Glutamatergic neuron (in vitro differentiated cells): ENCODE data around the gene SRRM3. TPM values are rescaled to one million over a fixed set of nuclear protein-coding genes. Genes with fewer than 3 reads are reported as not detected.
"Not testable (repeated sequence)": the region's sequence is repeated elsewhere in the genome, so short reads cannot be mapped to it uniquely, and the experiment has no call there.

Source experiments
- DNase-seq: peaks from one replicate; pipeline ENCODE4 v3.0.0; 2022
- H3K27ac Mint-ChIP-seq: one replicate; pipeline ENCODE4 v1.8.0; 2020; ENCODE audit warnings: mild to moderate bottlenecking, mixed read lengths, inconsistent platforms; ENCODE audit not compliant: unreplicated experiment
- H3K27me3 Mint-ChIP-seq: one replicate; pipeline ENCODE4 v1.8.0; 2020; ENCODE audit warnings: mild to moderate bottlenecking, moderate library complexity, mixed read lengths, inconsistent platforms; ENCODE audit not compliant: unreplicated experiment
- H3K36me3 Mint-ChIP-seq: one replicate; pipeline ENCODE4 v1.8.0; 2020; ENCODE audit warnings: mild to moderate bottlenecking, mixed read lengths, inconsistent platforms; ENCODE audit not compliant: unreplicated experiment
- H3K4me1 Mint-ChIP-seq: one replicate; pipeline ENCODE4 v1.8.0; 2020; ENCODE audit warnings: mild to moderate bottlenecking, low read depth, mixed read lengths, inconsistent platforms; ENCODE audit not compliant: unreplicated experiment
- H3K4me3 Mint-ChIP-seq: one replicate; pipeline ENCODE4 v1.8.0; 2020; ENCODE audit warnings: mild to moderate bottlenecking, mixed read lengths, inconsistent platforms; ENCODE audit not compliant: unreplicated experiment
- H3K9me3 Mint-ChIP-seq: one replicate; pipeline ENCODE4 v1.8.0; 2020; ENCODE audit warnings: mild to moderate bottlenecking, moderate library complexity, mixed read lengths, inconsistent platforms; ENCODE audit not compliant: unreplicated experiment
- CTCF ChIP-seq: fragments of 200-600 bp; sonication (generic); IDR thresholded peaks from one replicate; pipeline ENCODE4 v1.5.0; 2021; ENCODE audit not compliant: partially characterized antibody, unreplicated experiment
- total RNA-seq: library from RNA; stranded (reverse); fragmentation: NEBNext Ultra II Directional; extraction: Animal tissue kit (Norgen Biotek cat#: 25700); gene quantifications from one replicate; pipeline ENCODE4 v1.2.1, GENCODE V29; 2021; ENCODE audit not compliant: unreplicated experiment

The SRRM3 gene
- total RNA-seq, 1 donor from 2014 or later: 154 TPM

GRCh38 chr7:76202666-76203030 lies 952 bp downstream of the SRRM3 start:
- Mint-ChIP-seq H3K4me1 (peaks cover 25% of the 10 kb centered on the region), H3K27ac (peak overlapping the region; percentile 68), H3K4me3 (peak overlapping the region; percentile 84), H3K36me3 (no peaks in the 10 kb centered on the region), H3K9me3 (peaks cover 5% of the 10 kb centered on the region), H3K27me3 (peaks cover 15% of the 10 kb centered on the region)
- DNase-seq: peak; percentile 72
- TF ChIP-seq CTCF: no peak

GRCh38 chr7:76204147-76204546 lies 2.5 kb downstream of the SRRM3 start:
- H3K9me3 Mint-ChIP-seq: peaks cover 7% of the 10 kb centered on the region
- no peak for DNase-seq
- no peak for TF ChIP-seq CTCF
- H3K4me3 Mint-ChIP-seq: peak overlapping the region; percentile 40
- peaks cover 21% of the 10 kb centered on the region for H3K4me1 Mint-ChIP-seq
- peaks cover 2% of the 10 kb centered on the region for H3K36me3 Mint-ChIP-seq
- peaks cover 12% of the 10 kb centered on the region for H3K27me3 Mint-ChIP-seq
- H3K27ac Mint-ChIP-seq: peak overlapping the region; percentile 35

- Mint-ChIP-seq H3K4me3 (no peak overlapping the region), H3K9me3 (peaks cover 10% of the 10 kb centered on the region), H3K27ac (no peak overlapping the region), H3K4me1 (peaks cover 34% of the 10 kb centered on the region), H3K27me3 (peaks cover 9% of the 10 kb centered on the region), H3K36me3 (peaks cover 4% of the 10 kb centered on the region)
- no peak for TF ChIP-seq CTCF
- no peak for DNase-seq
Observed at GRCh38 chr7:76206633-76207032, 4.9 kb downstream of the SRRM3 start.

GRCh38 chr7:76209310-76209709 lies 7.6 kb downstream of the SRRM3 start:
- Mint-ChIP-seq H3K27me3 (peaks cover 9% of the 10 kb centered on the region), H3K36me3 (peaks cover 4% of the 10 kb centered on the region), H3K4me1 (peaks cover 23% of the 10 kb centered on the region), H3K27ac (peak overlapping the region; percentile 60), H3K4me3 (peak overlapping the region; percentile 56), H3K9me3 (peaks cover 8% of the 10 kb centered on the region)
- DNase-seq: no peak
- no peak for TF ChIP-seq CTCF

- DNase-seq: no peak
- Mint-ChIP-seq H3K9me3 (peaks cover 9% of the 10 kb centered on the region), H3K36me3 (peaks cover 4% of the 10 kb centered on the region), H3K4me3 (no peak overlapping the region), H3K27me3 (peaks cover 7% of the 10 kb centered on the region), H3K4me1 (peaks cover 25% of the 10 kb centered on the region), H3K27ac (peak overlapping the region; percentile 39)
- no peak for TF ChIP-seq CTCF
Observed at GRCh38 chr7:76211216-76211615, 9.5 kb downstream of the SRRM3 start.

GRCh38 chr7:76215349-76215748 lies 13.7 kb downstream of the SRRM3 start:
- not testable (repeated sequence) for H3K27ac Mint-ChIP-seq, H3K4me3 Mint-ChIP-seq, H3K36me3 Mint-ChIP-seq, H3K27me3 Mint-ChIP-seq, H3K9me3 Mint-ChIP-seq, DNase-seq
- peaks cover 43% of the 10 kb centered on the region for H3K4me1 Mint-ChIP-seq
